KMS-11 (cell line): Measurements from ENCODE around the gene H3-3A.

Source experiments
- H2AFZ ChIP-seq: fragments of 200-600 bp; sonication (generic); 2 replicates; pipeline ENCODE4 v1.6.1; 2016; ENCODE audit warnings: antibody characterized with exemption, mixed run types, low read depth
- H3K27ac ChIP-seq: fragments of 200-600 bp; sonication (generic); 2 replicates; pipeline ENCODE4 v1.6.1; 2016; ENCODE audit warnings: mild to moderate bottlenecking, mixed run types
- H3K27me3 ChIP-seq: fragments of 200-600 bp; sonication (generic); 2 replicates; pipeline ENCODE4 v1.6.1; 2017; ENCODE audit warnings: mild to moderate bottlenecking, low read depth, mixed run types, moderate library complexity; ENCODE audit not compliant: insufficient read depth
- H3K36me3 ChIP-seq: fragments of 200-600 bp; sonication (generic); 2 replicates; pipeline ENCODE4 v1.6.1; 2017; ENCODE audit warnings: mild to moderate bottlenecking, mixed run types; ENCODE audit not compliant: insufficient read depth
- H3K4me1 ChIP-seq: fragments of 200-600 bp; sonication (generic); 2 replicates; pipeline ENCODE4 v1.6.1; 2016; ENCODE audit warnings: mild to moderate bottlenecking, low read depth, mixed run types; ENCODE audit not compliant: poor library complexity, severe bottlenecking
- H3K4me2 ChIP-seq: fragments of 200-600 bp; sonication (generic); 2 replicates; pipeline ENCODE4 v1.7.0; 2016; ENCODE audit warnings: mild to moderate bottlenecking, mixed run types
- H3K4me3 ChIP-seq: fragments of 200-600 bp; sonication (generic); IDR thresholded peaks from 2 replicates; pipeline ENCODE4 v1.6.1; 2017; ENCODE audit warnings: low read depth, low read length, mixed read lengths; ENCODE audit not compliant: insufficient read depth
- H3K79me2 ChIP-seq: fragments of 200-600 bp; sonication (generic); 2 replicates; pipeline ENCODE4 v1.6.1; 2016; ENCODE audit warnings: low read depth, mixed run types; ENCODE audit not compliant: insufficient read depth
- H3K9ac ChIP-seq: fragments of 200-600 bp; sonication (generic); 2 replicates; pipeline ENCODE4 v1.6.1; 2016; ENCODE audit warnings: mild to moderate bottlenecking, mixed run types
- H4K20me1 ChIP-seq: fragments of 200-600 bp; sonication (generic); 2 replicates; pipeline ENCODE4 v1.6.1; 2016; ENCODE audit warnings: mild to moderate bottlenecking, mixed run types; ENCODE audit not compliant: insufficient read depth
- CTCF ChIP-seq: fragments of 200-600 bp; sonication (generic); conservative IDR thresholded peaks from 2 replicates; pipeline ENCODE4 v1.6.1; 2017; ENCODE audit warnings: low read depth, mild to moderate bottlenecking, antibody characterized with exemption, low read length, moderate library complexity, mixed read lengths

H3-3A gene

GRCh38 chr1:226062558-226063223 lies at the start of gene H3-3A:
H3-3A (plus strand) TSS chr1:226062716; CDS start chr1:226064352, 1,636 bp downstream.
- Histone ChIP-seq H3K79me2 (peaks cover 51% of the 10 kb centered on the region), H2AFZ (peak within 1 kb of the TSS; percentile 89)
- no peak for TF ChIP-seq CTCF

GRCh38 chr1:226017070-226017469 lies 45.4 kb upstream of the H3-3A start:
- TF ChIP-seq CTCF, result no peak
- Histone ChIP-seq H3K36me3 (no peaks in the 10 kb centered on the region), H3K27ac (no peak overlapping the region), H3K4me2 (no peak overlapping the region), H3K4me3 (no peak overlapping the region), H3K27me3 (no peaks in the 10 kb centered on the region), H3K79me2 (no peaks in the 10 kb centered on the region), H3K4me1 (no peaks in the 10 kb centered on the region), H3K9ac (no peak overlapping the region), H4K20me1 (no peaks in the 10 kb centered on the region), H2AFZ (no peak overlapping the region)

More at GRCh38 chr1:226062558-226063223, at the start of gene H3-3A:
- peaks cover 13% of the 10 kb centered on the region; the same call in 1 of the 2 replicates for H3K36me3 ChIP-seq
- no peaks in the 10 kb centered on the region for H3K27me3 ChIP-seq
- H3K4me3 ChIP-seq, result peak within 1 kb of the TSS; percentile 93
- peaks cover 37% of the 10 kb centered on the region for H4K20me1 ChIP-seq
- H3K27ac ChIP-seq, result peak within 1 kb of the TSS; percentile 92
- peak within 1 kb of the TSS; percentile 80 for H3K4me2 ChIP-seq
- H3K9ac ChIP-seq, result peak within 1 kb of the TSS; percentile 90
- peaks cover 41% of the 10 kb centered on the region for H3K4me1 ChIP-seq

GRCh38 chr1:226019572-226019971 lies 42.9 kb upstream of the H3-3A start:
- Histone ChIP-seq H3K4me3 (no peak overlapping the region), H3K79me2 (no peaks in the 10 kb centered on the region), H3K9ac (no peak overlapping the region), H2AFZ (no peak overlapping the region), H3K27me3 (no peaks in the 10 kb centered on the region), H3K4me2 (no peak overlapping the region), H3K27ac (no peak overlapping the region), H3K36me3 (no peaks in the 10 kb centered on the region), H3K4me1 (no peaks in the 10 kb centered on the region), H4K20me1 (no peaks in the 10 kb centered on the region)
- no peak for TF ChIP-seq CTCF

GRCh38 chr1:226021401-226021800 lies 41.1 kb upstream of the H3-3A start:
- Histone ChIP-seq H3K79me2 (no peaks in the 10 kb centered on the region), H3K9ac (no peak overlapping the region), H3K4me1 (no peaks in the 10 kb centered on the region), H3K27me3 (no peaks in the 10 kb centered on the region), H3K4me3 (no peak overlapping the region), H3K27ac (no peak overlapping the region), H3K36me3 (no peaks in the 10 kb centered on the region), H4K20me1 (no peaks in the 10 kb centered on the region), H3K4me2 (no peak overlapping the region), H2AFZ (no peak overlapping the region)
- no peak for TF ChIP-seq CTCF
